ENCODE results near the gene TDP2. TPM values are rescaled to one million over a fixed set of nuclear protein-coding genes. Genes with fewer than 3 reads are reported as not detected.
"Not testable (repeated sequence)": the region's sequence is repeated elsewhere in the genome, so short reads cannot be mapped to it uniquely, and the experiment has no call there.

Gene TDP2
- total RNA-seq, 1 experiment from 2014 or later: 23.6 TPM

DNA sequence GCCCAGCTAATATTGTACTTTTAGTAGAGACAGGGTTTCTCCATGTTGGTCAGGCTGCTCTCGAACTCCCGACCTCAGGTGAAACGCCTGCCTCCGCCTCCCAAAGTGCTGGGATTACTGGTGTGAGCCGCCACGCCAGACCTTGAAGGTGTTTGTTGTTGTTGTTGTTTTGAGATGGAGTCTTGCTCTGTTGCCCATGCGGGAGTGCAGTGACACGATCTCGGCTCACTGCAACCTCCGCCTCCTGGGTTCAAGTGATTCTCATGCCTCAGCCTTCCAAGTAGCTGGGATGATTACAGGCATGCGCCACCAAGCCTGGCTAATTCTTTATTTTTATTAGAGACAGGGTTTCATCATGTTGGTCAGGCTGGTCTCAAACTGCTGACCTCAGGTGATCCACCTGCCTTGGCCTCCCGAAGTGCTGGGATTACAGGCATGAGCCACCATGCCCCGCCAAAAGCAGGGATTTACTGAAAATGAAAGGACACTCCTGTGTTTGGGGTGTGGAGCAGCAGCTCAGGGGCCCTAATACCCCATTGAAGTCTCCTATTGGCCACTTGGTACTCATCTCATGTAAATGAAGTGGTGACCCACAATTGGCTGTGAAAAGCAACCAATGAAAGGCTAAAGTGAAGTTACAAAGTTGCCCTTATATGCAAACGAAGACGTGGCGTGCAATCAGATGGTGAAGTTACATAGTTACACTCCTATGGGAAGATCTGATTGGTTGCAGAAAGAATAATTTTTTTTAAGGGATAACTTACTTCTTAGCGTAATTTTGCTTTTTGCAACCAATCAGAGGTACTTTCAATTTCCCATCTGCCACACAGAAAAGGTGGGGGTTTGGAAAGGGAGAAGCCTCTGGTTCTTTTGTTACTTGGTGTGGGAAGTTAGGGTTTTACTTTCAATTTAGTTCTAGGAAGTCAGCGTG, 1.6 kb upstream of the TDP2 start:
- H3K9me3 ChIP-seq (replicated peaks); H3K27me3 ChIP-seq (replicated peaks); H3K27ac ChIP-seq; DNase-seq (ENCODE audit: low read depth in 1 of 2, low spot score in 2 of 2): not testable (repeated sequence)
- Histone ChIP-seq H3K4me1 (replicated peaks) (peaks cover 13% of the 10 kb centered on the region), H3K4me3 (peak overlapping the region; percentile 69; the same call in 1 of the 2 replicates), H3K36me3 (peaks cover 20% of the 10 kb centered on the region)

DNA sequence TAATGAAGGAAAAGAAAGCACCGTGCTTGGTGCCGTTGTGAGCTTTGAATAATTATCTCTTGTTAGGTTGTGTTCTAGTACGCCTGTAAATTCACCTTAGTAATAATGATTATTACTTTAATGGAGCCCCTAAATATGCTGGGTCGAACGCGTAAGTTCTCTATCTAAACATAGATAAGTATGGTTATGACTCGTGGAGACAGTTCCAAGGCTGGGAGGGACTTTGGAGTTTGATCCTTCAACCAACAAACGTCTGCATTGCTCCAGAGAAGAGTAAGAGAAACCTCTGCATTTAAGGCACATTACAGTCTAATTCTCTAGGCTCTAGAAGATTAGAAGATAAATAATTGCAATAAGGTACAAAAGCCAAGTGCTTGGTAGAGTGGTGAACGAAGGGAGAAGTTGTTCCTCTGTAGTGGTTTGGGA, 692 bp upstream of the TDP2 start:
- Histone ChIP-seq H3K27ac (peak overlapping the region; percentile 60), H3K27me3 (replicated peaks) (no peaks in the 10 kb centered on the region), H3K4me1 (replicated peaks) (peaks cover 13% of the 10 kb centered on the region), H3K36me3 (peaks cover 30% of the 10 kb centered on the region), H3K4me3 (peak overlapping the region; percentile 69), H3K9me3 (replicated peaks) (no peaks in the 10 kb centered on the region)
- no peak for DNase-seq (ENCODE audit: low read depth in 1 of 2, low spot score in 2 of 2)

- H3K36me3 ChIP-seq: peaks cover 32% of the 10 kb centered on the region
- peak overlapping the region; percentile 69 for H3K4me3 ChIP-seq
- H3K27ac ChIP-seq: 0 out of 2 replicates have a peak overlapping the region, but pooled peaks have one; percentile 0
- H3K9me3 ChIP-seq (replicated peaks): no peaks in the 10 kb centered on the region
- no peak for DNase-seq (ENCODE audit: low read depth in 1 of 2, low spot score in 2 of 2)
- H3K4me1 ChIP-seq (replicated peaks): peaks cover 13% of the 10 kb centered on the region
- H3K27me3 ChIP-seq (replicated peaks): no peaks in the 10 kb centered on the region
These were observed 530 bp downstream of the TDP2 start for GRCh38 chr6:24666097-24666640.

GRCh38 chr6:24664046-24664987, 2.4 kb downstream of the TDP2 start:
- Histone ChIP-seq H3K4me3 (no peak overlapping the region), H3K36me3 (peaks cover 41% of the 10 kb centered on the region), H3K27me3 (replicated peaks) (no peaks in the 10 kb centered on the region), H3K27ac (no peak overlapping the region), H3K4me1 (replicated peaks) (peaks cover 13% of the 10 kb centered on the region), H3K9me3 (replicated peaks) (no peaks in the 10 kb centered on the region)
- DNase-seq (ENCODE audit: low read depth in 1 of 2, low spot score in 2 of 2): no peak

DNA sequence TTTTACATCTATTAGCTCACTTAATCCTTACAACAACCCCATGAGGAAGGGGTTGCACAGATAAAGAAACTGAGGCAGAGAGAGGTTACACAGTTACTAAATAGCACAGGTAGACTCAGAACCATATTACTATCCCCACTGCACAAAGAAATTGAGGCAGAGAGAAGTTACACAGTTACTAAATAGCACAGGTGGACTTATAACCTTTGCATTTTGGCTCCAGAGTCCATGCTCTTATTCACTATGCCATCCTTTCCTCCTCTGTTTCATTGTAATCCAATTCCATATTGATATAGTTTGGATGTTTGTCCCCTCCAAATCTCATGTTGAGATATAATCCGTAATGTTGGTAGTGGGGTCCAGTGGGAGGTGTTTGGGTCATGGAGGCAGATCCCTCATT, 3.5 kb downstream of the TDP2 start:
- no peaks in the 10 kb centered on the region for H3K9me3 ChIP-seq (replicated peaks)
- H3K36me3 ChIP-seq: peaks cover 47% of the 10 kb centered on the region
- H3K27ac ChIP-seq: no peak overlapping the region
- no peak for DNase-seq (ENCODE audit: low read depth in 1 of 2, low spot score in 2 of 2)
- no peaks in the 10 kb centered on the region for H3K27me3 ChIP-seq (replicated peaks)
- no peak overlapping the region for H3K4me3 ChIP-seq
- peaks cover 13% of the 10 kb centered on the region for H3K4me1 ChIP-seq (replicated peaks)

DNA sequence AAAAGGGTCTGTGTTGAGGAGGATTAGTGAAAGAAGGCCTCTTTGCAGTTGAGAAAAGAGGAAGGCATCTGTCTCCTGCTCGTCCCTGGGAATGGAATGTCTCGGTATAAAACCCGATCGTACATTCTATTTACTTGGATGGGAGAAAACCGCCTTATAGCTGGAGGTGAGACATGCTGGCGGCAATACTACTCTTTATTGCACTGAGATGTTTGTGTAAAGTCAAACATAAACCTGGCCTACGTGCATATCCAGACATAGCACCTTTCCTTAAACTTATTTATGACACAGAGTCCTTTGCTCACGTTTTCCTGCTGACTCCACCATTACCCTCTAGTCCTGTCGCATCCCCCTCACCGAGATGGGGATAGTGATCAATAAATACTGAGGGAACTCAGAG, 4.5 kb downstream of the TDP2 start:
- Histone ChIP-seq H3K27ac (no peak overlapping the region), H3K36me3 (peaks cover 54% of the 10 kb centered on the region), H3K9me3 (replicated peaks) (no peaks in the 10 kb centered on the region), H3K27me3 (replicated peaks) (no peaks in the 10 kb centered on the region), H3K4me1 (replicated peaks) (peaks cover 8% of the 10 kb centered on the region), H3K4me3 (no peak overlapping the region)
- DNase-seq (ENCODE audit: low read depth in 1 of 2, low spot score in 2 of 2): no peak

GRCh38 chr6:24661759-24662158, 4.9 kb downstream of the TDP2 start:
- not testable (repeated sequence) for H3K27me3 ChIP-seq (replicated peaks); H3K27ac ChIP-seq; H3K4me3 ChIP-seq; H3K4me1 ChIP-seq (replicated peaks); DNase-seq (ENCODE audit: low read depth in 1 of 2, low spot score in 2 of 2); H3K9me3 ChIP-seq (replicated peaks)
- H3K36me3 ChIP-seq: peaks cover 54% of the 10 kb centered on the region

- no peaks in the 10 kb centered on the region for H3K27me3 ChIP-seq (replicated peaks)
- no peak overlapping the region for H3K4me3 ChIP-seq
- peaks cover 47% of the 10 kb centered on the region for H3K36me3 ChIP-seq
- no peaks in the 10 kb centered on the region for H3K9me3 ChIP-seq (replicated peaks)
- DNase-seq (ENCODE audit: low read depth in 1 of 2, low spot score in 2 of 2): no peak
- H3K27ac ChIP-seq: no peak overlapping the region
- H3K4me1 ChIP-seq (replicated peaks): no peaks in the 10 kb centered on the region; the same call in 1 of the 2 replicates
These were observed 6.6 kb downstream of the TDP2 start for GRCh38 chr6:24660105-24660504.

GRCh38 chr6:24659561-24659960, 7.1 kb downstream of the TDP2 start:
- Histone ChIP-seq H3K36me3 (peaks cover 44% of the 10 kb centered on the region), H3K27ac (no peak overlapping the region), H3K4me1 (replicated peaks) (no peaks in the 10 kb centered on the region), H3K27me3 (replicated peaks) (no peaks in the 10 kb centered on the region), H3K9me3 (replicated peaks) (no peaks in the 10 kb centered on the region), H3K4me3 (no peak overlapping the region)
- no peak for DNase-seq (ENCODE audit: low read depth in 1 of 2, low spot score in 2 of 2)

GRCh38 chr6:24658573-24659560, 7.8 kb downstream of the TDP2 start:
- Histone ChIP-seq H3K9me3 (replicated peaks) (no peaks in the 10 kb centered on the region), H3K4me1 (replicated peaks) (no peaks in the 10 kb centered on the region), H3K27ac (no peak overlapping the region), H3K4me3 (no peak overlapping the region), H3K27me3 (replicated peaks) (no peaks in the 10 kb centered on the region), H3K36me3 (peaks cover 47% of the 10 kb centered on the region)
- no peak for DNase-seq (ENCODE audit: low read depth in 1 of 2, low spot score in 2 of 2)

- Histone ChIP-seq H3K4me1 (replicated peaks) (no peaks in the 10 kb centered on the region), H3K27ac (no peak overlapping the region), H3K4me3 (no peak overlapping the region)
These were observed 11.5 kb downstream of the TDP2 start for GRCh38 chr6:24655215-24655614.

GRCh38 chr6:24650365-24650764, 16.3 kb downstream of the TDP2 start:
- peaks cover 2% of the 10 kb centered on the region; the same call in 1 of the 2 replicates for H3K27me3 ChIP-seq (replicated peaks)
- no peak for DNase-seq (ENCODE audit: low read depth in 1 of 2, low spot score in 2 of 2)
- H3K27ac ChIP-seq: no peak overlapping the region
- H3K9me3 ChIP-seq (replicated peaks): no peaks in the 10 kb centered on the region
- no peak overlapping the region for H3K4me3 ChIP-seq
- peaks cover 38% of the 10 kb centered on the region for H3K36me3 ChIP-seq
- peaks cover 13% of the 10 kb centered on the region for H3K4me1 ChIP-seq (replicated peaks)

More at GRCh38 chr6:24655215-24655614, 11.5 kb downstream of the TDP2 start:
- no peak for DNase-seq (ENCODE audit: low read depth in 1 of 2, low spot score in 2 of 2)
- Histone ChIP-seq H3K9me3 (replicated peaks) (no peaks in the 10 kb centered on the region), H3K27me3 (replicated peaks) (no peaks in the 10 kb centered on the region), H3K36me3 (peaks cover 57% of the 10 kb centered on the region)
